Middle frontal gyrus (tissue), 1 donor: ENCODE results near the gene VEPH1.

ENCODE experiments used
- DNase-seq: peaks from one replicate; pipeline ENCODE4 v3.0.0-alpha.2; 2015; ENCODE audit warnings: low spot score; ENCODE audit errors: extremely low spot score

Gene VEPH1

GRCh38 chr3:157429708-157430107, 73.5 kb downstream of the VEPH1 start:
- DNase-seq: no peak

GRCh38 chr3:157428853-157429252, 74.4 kb downstream of the VEPH1 start:
- no peak for DNase-seq

- no peak for DNase-seq
Observed at GRCh38 chr3:157427901-157428300, 75.3 kb downstream of the VEPH1 start.

GRCh38 chr3:157423337-157423736, 79.9 kb downstream of the VEPH1 start:
- no peak for DNase-seq

- no peak for DNase-seq
Observed at GRCh38 chr3:157420606-157421130, 82.5 kb downstream of the VEPH1 start.

- no peak for DNase-seq
Observed at GRCh38 chr3:157418104-157418503, 85.1 kb downstream of the VEPH1 start.

- DNase-seq: no peak
Observed at GRCh38 chr3:157417247-157417646, 86.0 kb downstream of the VEPH1 start.

GRCh38 chr3:157416347-157417087, 86.7 kb downstream of the VEPH1 start:
- DNase-seq: no peak

GRCh38 chr3:157414861-157415260, 88.4 kb downstream of the VEPH1 start:
- no peak for DNase-seq

- DNase-seq: no peak
Observed at GRCh38 chr3:157412323-157412855, 90.8 kb downstream of the VEPH1 start.

- no peak for DNase-seq
Observed at GRCh38 chr3:157410945-157411344, 92.3 kb downstream of the VEPH1 start.

- no peak for DNase-seq
Observed at GRCh38 chr3:157409516-157409915, 93.7 kb downstream of the VEPH1 start.

- no peak for DNase-seq
Observed at GRCh38 chr3:157408499-157409149, 94.6 kb downstream of the VEPH1 start.

- DNase-seq: no peak
Observed at GRCh38 chr3:157407769-157408168, 95.4 kb downstream of the VEPH1 start.

- no peak for DNase-seq
Observed at GRCh38 chr3:157406394-157406793, 96.8 kb downstream of the VEPH1 start.

- no peak for DNase-seq
Observed at GRCh38 chr3:157405457-157405856, 97.8 kb downstream of the VEPH1 start.

GRCh38 chr3:157404381-157404780, 98.8 kb downstream of the VEPH1 start:
- no peak for DNase-seq

- no peak for DNase-seq
Observed at GRCh38 chr3:157398598-157398997, 104.6 kb downstream of the VEPH1 start.

GRCh38 chr3:157394411-157394810, 108.8 kb downstream of the VEPH1 start:
- DNase-seq: no peak

- no peak for DNase-seq
Observed at GRCh38 chr3:157393113-157393512, 110.1 kb downstream of the VEPH1 start.

GRCh38 chr3:157392104-157392503, 111.1 kb downstream of the VEPH1 start:
- DNase-seq: no peak

GRCh38 chr3:157390713-157391515, 112.3 kb downstream of the VEPH1 start:
- DNase-seq: no peak
